GM18505 (cell line): ENCODE data around the gene SF3B1.
"Not testable (repeated sequence)": the region's sequence is repeated elsewhere in the genome, so short reads cannot be mapped to it uniquely, and the experiment has no call there.

Experiments used
- ATAC-seq: cut with Tn5 transposase; IDR thresholded peaks from one replicate; pipeline ENCODE4 v1.9.1; 2021; ENCODE audit not compliant: unreplicated experiment
- POLR2A ChIP-seq: IDR thresholded peaks from 4 replicates; pipeline ENCODE4 v1.6.1; 2011; ENCODE audit warnings: borderline replicate concordance; ENCODE audit not compliant: insufficient read depth, insufficient read length; ENCODE audit errors: extremely low read depth

The SF3B1 gene

GRCh38 chr2:197378494-197379307 is 56.1 kb downstream of the SF3B1 start:
- TF ChIP-seq POLR2A = no peak
- no peak for ATAC-seq

GRCh38 chr2:197378086-197378485 is 56.7 kb downstream of the SF3B1 start:
- TF ChIP-seq POLR2A = no peak
- ATAC-seq = no peak

- TF ChIP-seq POLR2A = no peak
- ATAC-seq = peak; percentile 64
Observed at GRCh38 chr2:197377670-197378069, 57.2 kb downstream of the SF3B1 start.

- ATAC-seq = no peak
Observed at GRCh38 chr2:197372592-197372991, 62.2 kb downstream of the SF3B1 start.

GRCh38 chr2:197370664-197371063 is 64.2 kb downstream of the SF3B1 start:
- not testable (repeated sequence) for ATAC-seq

More at GRCh38 chr2:197372592-197372991, 62.2 kb downstream of the SF3B1 start:
- no peak for TF ChIP-seq POLR2A

GRCh38 chr2:197369933-197370320 is 64.9 kb downstream of the SF3B1 start:
- ATAC-seq = no peak
- no peak for TF ChIP-seq POLR2A

GRCh38 chr2:197369228-197369932 is 65.4 kb downstream of the SF3B1 start:
- ATAC-seq = no peak
- no peak for TF ChIP-seq POLR2A

GRCh38 chr2:197368412-197368811 is 66.4 kb downstream of the SF3B1 start:
- ATAC-seq = no peak

GRCh38 chr2:197363998-197364397 is 70.8 kb downstream of the SF3B1 start:
- TF ChIP-seq POLR2A = no peak
- ATAC-seq = no peak

More at GRCh38 chr2:197368412-197368811, 66.4 kb downstream of the SF3B1 start:
- TF ChIP-seq POLR2A = no peak

GRCh38 chr2:197360744-197361156 is 74.1 kb downstream of the SF3B1 start:
- no peak for TF ChIP-seq POLR2A
- ATAC-seq = peak; percentile 58

- no peak for TF ChIP-seq POLR2A
Observed at GRCh38 chr2:197359859-197360258, 75.0 kb downstream of the SF3B1 start.

GRCh38 chr2:197358931-197359330 is 75.9 kb downstream of the SF3B1 start:
- no peak for ATAC-seq

More at GRCh38 chr2:197359859-197360258, 75.0 kb downstream of the SF3B1 start:
- no peak for ATAC-seq

GRCh38 chr2:197357986-197358385 is 76.8 kb downstream of the SF3B1 start:
- no peak for ATAC-seq
- no peak for TF ChIP-seq POLR2A

More at GRCh38 chr2:197358931-197359330, 75.9 kb downstream of the SF3B1 start:
- no peak for TF ChIP-seq POLR2A

GRCh38 chr2:197356136-197356535 is 78.7 kb downstream of the SF3B1 start:
- TF ChIP-seq POLR2A = peak; percentile 44

More at GRCh38 chr2:197356136-197356535, 78.7 kb downstream of the SF3B1 start:
- ATAC-seq = no peak
